ENCODE measurements around the gene ABCC2.
"Not testable (repeated sequence)": the region's sequence is repeated elsewhere in the genome, so short reads cannot be mapped to it uniquely, and the experiment has no call there.

The ABCC2 gene

DNA sequence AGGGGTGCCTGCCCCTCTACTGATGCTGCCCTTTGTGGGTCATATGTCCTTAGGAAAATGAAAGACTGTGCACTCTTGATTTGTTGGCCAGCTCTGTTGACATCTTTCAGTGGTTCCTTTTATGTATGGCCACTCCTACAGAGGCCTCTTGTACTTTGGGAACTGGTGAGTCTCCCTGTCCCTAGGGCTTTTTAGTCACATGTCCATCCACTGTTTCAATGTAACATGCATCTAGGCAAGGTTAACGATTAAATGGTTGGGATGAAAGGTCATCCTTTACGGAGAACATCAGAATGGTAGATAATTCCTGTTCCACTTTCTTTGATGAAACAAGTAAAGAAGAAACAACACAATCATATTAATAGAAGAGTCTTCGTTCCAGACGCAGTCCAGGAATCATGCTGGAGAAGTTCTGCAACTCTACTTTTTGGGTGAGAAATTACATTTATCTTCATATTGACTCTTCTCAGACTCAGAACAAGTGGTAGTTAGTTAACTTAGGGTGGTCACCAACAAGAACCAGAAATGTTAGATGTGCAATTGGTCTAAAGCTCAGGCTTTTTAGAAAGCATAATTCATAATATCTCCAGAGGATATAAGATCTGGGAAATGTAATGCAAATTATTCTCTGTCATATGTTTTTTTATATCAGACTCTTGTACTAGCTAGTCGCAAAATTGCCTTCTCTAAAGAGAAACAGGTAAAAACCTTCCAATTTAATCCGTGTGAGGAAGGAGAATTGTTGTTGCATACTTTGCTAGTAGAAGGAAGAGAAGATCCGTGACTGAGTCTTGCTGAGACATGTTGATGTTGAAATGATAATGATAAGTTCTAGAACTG lies at the start of gene ABCC2:
Gene ABCC2 (plus strand): TSS at position 194 of the 840 bp plus-strand sequence. CDS start 205 bp downstream, at position 399.
- H3K36me3 ChIP-seq (ENCODE audit: control insufficient read depth, insufficient read depth, low read length) = no peaks in the 10 kb centered on the region
- no peak for DNase-seq (ENCODE audit: extremely low read depth, insufficient read length)
- no peak within 1 kb of the TSS for H3K4me3 ChIP-seq (replicated peaks; ENCODE audit: low read depth, low read length)
- H3K27me3 ChIP-seq (replicated peaks; ENCODE audit: control insufficient read depth, insufficient read depth, low read length) = no peaks in the 10 kb centered on the region
- TF ChIP-seq CTCF (IDR thresholded peaks at IDR 0.05; ENCODE audit: insufficient read depth, low read length, poor library complexity, severe bottlenecking) = no peak

DNA sequence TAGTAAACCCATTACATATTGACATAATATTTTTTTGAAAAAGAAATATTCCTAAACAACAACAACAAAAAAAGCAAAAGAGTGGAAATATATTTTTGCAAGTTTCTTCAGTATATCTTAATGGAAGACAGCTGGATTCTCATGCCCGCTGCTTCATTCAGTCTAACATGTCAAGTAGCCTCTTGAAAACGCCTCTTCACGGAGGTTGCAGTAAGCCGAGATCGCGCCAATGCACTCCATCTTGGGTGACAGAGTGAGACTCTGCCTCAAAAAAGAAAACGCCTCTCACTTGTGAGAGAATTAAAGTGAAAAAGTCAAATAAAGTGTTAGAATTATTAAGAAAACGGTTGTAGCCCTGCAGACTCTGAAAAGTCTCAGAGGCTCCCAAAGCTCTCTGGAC lies 49.1 kb upstream of the ABCC2 start:
- DNase-seq (ENCODE audit: extremely low read depth, insufficient read length) = no peak

GRCh38 chr10:99734111-99734510 lies 48.3 kb upstream of the ABCC2 start:
- not testable (repeated sequence) for DNase-seq (ENCODE audit: extremely low read depth, insufficient read length); H3K27me3 ChIP-seq (replicated peaks; ENCODE audit: control insufficient read depth, insufficient read depth, low read length); H3K4me3 ChIP-seq (replicated peaks; ENCODE audit: low read depth, low read length); H3K36me3 ChIP-seq (ENCODE audit: control insufficient read depth, insufficient read depth, low read length)

More for the DNA sequence above, 49.1 kb upstream of the ABCC2 start:
- TF ChIP-seq CTCF (IDR thresholded peaks at IDR 0.05; ENCODE audit: insufficient read depth, low read length, poor library complexity, severe bottlenecking) = no peak
- H3K27me3 ChIP-seq (replicated peaks; ENCODE audit: control insufficient read depth, insufficient read depth, low read length) = no peaks in the 10 kb centered on the region
- peaks cover 2% of the 10 kb centered on the region for H3K36me3 ChIP-seq (ENCODE audit: control insufficient read depth, insufficient read depth, low read length)
- H3K4me3 ChIP-seq (replicated peaks; ENCODE audit: low read depth, low read length) = no peak overlapping the region; the same call in none of the 2 replicates

- no peak overlapping the region for H3K4me3 ChIP-seq (replicated peaks; ENCODE audit: low read depth, low read length)
- TF ChIP-seq CTCF (IDR thresholded peaks at IDR 0.05; ENCODE audit: insufficient read depth, low read length, poor library complexity, severe bottlenecking) = no peak
- H3K27me3 ChIP-seq (replicated peaks; ENCODE audit: control insufficient read depth, insufficient read depth, low read length) = no peaks in the 10 kb centered on the region
- no peak for DNase-seq (ENCODE audit: extremely low read depth, insufficient read length)
- peaks cover 5% of the 10 kb centered on the region for H3K36me3 ChIP-seq (ENCODE audit: control insufficient read depth, insufficient read depth, low read length)
Observed at GRCh38 chr10:99740260-99740659, 42.2 kb upstream of the ABCC2 start.

DNA sequence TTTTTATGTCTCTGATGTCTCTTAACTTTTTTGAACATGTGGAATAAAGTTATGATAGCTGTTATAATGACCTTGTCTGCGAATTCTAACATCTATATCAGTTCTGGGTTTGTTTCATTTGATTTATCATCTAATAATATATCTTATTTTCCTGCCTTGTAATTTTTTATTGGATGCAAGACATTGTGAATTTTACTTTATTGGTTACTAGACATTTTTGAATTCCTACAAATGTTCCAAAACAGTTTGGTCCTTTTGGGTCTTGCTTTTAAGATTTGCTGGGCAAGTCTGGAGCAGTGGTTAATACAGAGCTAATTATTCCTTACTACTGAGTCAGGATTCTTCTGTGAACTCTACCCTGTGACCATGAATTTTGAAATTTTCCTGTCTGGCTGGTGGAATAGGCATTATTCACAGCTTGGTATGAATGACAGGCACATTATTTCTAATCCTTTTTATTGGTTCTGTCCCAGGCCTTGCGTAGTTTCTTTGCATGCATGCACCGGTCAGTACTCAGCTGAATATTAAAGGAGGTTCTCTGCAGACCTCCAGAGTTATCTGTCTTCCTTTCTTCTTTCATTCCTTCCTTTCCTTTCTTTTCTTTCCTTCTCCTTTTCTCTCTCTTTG lies 41.4 kb upstream of the ABCC2 start:
- peaks cover 5% of the 10 kb centered on the region for H3K36me3 ChIP-seq (ENCODE audit: control insufficient read depth, insufficient read depth, low read length)
- DNase-seq (ENCODE audit: extremely low read depth, insufficient read length) = no peak
- H3K4me3 ChIP-seq (replicated peaks; ENCODE audit: low read depth, low read length) = no peak overlapping the region
- no peaks in the 10 kb centered on the region for H3K27me3 ChIP-seq (replicated peaks; ENCODE audit: control insufficient read depth, insufficient read depth, low read length)
- TF ChIP-seq CTCF (IDR thresholded peaks at IDR 0.05; ENCODE audit: insufficient read depth, low read length, poor library complexity, severe bottlenecking) = no peak

GRCh38 chr10:99742254-99742653 lies 40.2 kb upstream of the ABCC2 start:
- no peak overlapping the region for H3K4me3 ChIP-seq (replicated peaks; ENCODE audit: low read depth, low read length)
- peaks cover 8% of the 10 kb centered on the region for H3K36me3 ChIP-seq (ENCODE audit: control insufficient read depth, insufficient read depth, low read length)

More at GRCh38 chr10:99742254-99742653, 40.2 kb upstream of the ABCC2 start:
- TF ChIP-seq CTCF (IDR thresholded peaks at IDR 0.05; ENCODE audit: insufficient read depth, low read length, poor library complexity, severe bottlenecking) = no peak
- no peaks in the 10 kb centered on the region for H3K27me3 ChIP-seq (replicated peaks; ENCODE audit: control insufficient read depth, insufficient read depth, low read length)
- DNase-seq (ENCODE audit: extremely low read depth, insufficient read length) = no peak

Data from GM06990 (cell line).